Progenitor cell of endocrine pancreas (in vitro differentiated cells): ENCODE results near the gene TSSK2. TPM values are rescaled to one million over a fixed set of nuclear protein-coding genes. Genes with fewer than 3 reads are reported as not detected.

ENCODE experiments used
- DNase-seq: peaks from one replicate; pipeline ENCODE4 v3.0.0; 2021; ENCODE audit warnings: low spot score; ENCODE audit not compliant: unreplicated experiment
- H3K27ac Mint-ChIP-seq: 2 replicates; pipeline ENCODE4 v1.8.0; 2021; ENCODE audit warnings: mild to moderate bottlenecking, moderate library complexity, mixed read lengths
- H3K27me3 Mint-ChIP-seq: 2 replicates; pipeline ENCODE4 v1.8.0; 2021; ENCODE audit warnings: mixed read lengths
- H3K36me3 Mint-ChIP-seq: 2 replicates; pipeline ENCODE4 v1.8.0; 2022; ENCODE audit warnings: mixed read lengths; ENCODE audit not compliant: insufficient read depth
- H3K4me1 Mint-ChIP-seq: 2 replicates; pipeline ENCODE4 v1.8.0; 2021; ENCODE audit warnings: low read depth, mixed read lengths
- H3K4me3 Mint-ChIP-seq: 2 replicates; pipeline ENCODE4 v1.8.0; 2021; ENCODE audit warnings: low read depth, mild to moderate bottlenecking, moderate library complexity, mixed read lengths
- H3K9me3 Mint-ChIP-seq: 2 replicates; pipeline ENCODE4 v1.8.0; 2021; ENCODE audit warnings: low read depth, mixed read lengths
- total RNA-seq: library from RNA; stranded (reverse); gene quantifications from 2 replicates; pipeline ENCODE4 v1.2.1, GENCODE V29; 2021
- TF ChIP-seq, protein P1 (sequence below): fragments of 200-600 bp; sonication (generic); IDR thresholded peaks from one replicate; pipeline ENCODE4 v1.5.0; 2021; ENCODE audit warnings: antibody characterized with exemption, mild to moderate bottlenecking; ENCODE audit not compliant: unreplicated experiment

Gene TSSK2
- total RNA-seq, 1 donor from 2014 or later: not detected

DNA sequence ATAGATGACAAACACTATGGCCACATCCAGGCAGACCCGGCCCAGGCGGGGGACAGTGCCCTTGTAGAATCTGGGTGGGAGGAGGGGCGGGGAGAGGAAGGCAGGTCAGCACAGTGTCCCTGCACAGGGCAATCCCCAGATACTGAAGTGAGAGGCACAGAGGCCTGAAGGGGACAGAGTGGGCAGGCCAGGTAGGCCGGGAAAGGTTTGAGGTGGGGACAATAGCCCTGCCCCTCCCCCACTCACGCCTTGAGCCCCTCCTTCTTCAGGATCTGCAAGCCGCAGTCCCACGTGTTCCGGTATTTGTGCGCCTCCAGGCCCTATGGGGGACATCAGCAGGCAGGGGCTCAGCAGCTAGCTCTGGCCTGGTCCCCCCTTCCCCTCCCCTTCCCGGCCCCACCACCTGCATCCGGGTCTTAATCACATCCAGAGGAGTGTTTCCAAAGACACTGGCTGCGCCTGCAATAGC, 45.1 kb downstream of the TSSK2 start:
- TF ChIP-seq, protein P1, sequence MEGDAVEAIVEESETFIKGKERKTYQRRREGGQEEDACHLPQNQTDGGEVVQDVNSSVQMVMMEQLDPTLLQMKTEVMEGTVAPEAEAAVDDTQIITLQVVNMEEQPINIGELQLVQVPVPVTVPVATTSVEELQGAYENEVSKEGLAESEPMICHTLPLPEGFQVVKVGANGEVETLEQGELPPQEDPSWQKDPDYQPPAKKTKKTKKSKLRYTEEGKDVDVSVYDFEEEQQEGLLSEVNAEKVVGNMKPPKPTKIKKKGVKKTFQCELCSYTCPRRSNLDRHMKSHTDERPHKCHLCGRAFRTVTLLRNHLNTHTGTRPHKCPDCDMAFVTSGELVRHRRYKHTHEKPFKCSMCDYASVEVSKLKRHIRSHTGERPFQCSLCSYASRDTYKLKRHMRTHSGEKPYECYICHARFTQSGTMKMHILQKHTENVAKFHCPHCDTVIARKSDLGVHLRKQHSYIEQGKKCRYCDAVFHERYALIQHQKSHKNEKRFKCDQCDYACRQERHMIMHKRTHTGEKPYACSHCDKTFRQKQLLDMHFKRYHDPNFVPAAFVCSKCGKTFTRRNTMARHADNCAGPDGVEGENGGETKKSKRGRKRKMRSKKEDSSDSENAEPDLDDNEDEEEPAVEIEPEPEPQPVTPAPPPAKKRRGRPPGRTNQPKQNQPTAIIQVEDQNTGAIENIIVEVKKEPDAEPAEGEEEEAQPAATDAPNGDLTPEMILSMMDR: no peak

DNA sequence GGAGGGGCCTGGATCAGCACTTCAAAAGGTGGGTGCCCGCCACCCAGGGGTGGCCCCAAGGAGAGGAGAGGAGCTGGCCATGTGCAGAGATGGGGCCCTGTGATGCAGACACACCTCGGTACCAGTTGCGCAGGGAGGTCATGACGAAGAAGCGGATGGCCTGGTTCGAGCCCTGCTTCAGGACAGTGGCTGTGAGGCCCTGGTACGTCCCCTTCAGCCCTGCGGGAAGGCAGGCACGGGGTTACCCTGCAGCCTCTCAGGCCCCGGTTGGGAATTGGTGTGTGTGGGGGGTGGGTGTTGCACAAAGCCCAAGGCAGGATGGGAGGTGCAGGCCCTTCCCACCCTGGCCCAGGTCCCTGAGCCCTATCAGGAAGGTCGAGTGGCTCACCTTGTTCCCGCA, 45.6 kb downstream of the TSSK2 start:
- TF ChIP-seq, protein P1: no peak
- H3K4me3 Mint-ChIP-seq: peak overlapping the region; percentile 76
- peaks cover 22% of the 10 kb centered on the region for H3K4me1 Mint-ChIP-seq
- no peaks in the 10 kb centered on the region for H3K9me3 Mint-ChIP-seq
- H3K27me3 Mint-ChIP-seq: no peaks in the 10 kb centered on the region
- H3K27ac Mint-ChIP-seq: no peak overlapping the region
- DNase-seq: no peak
- peaks cover 2% of the 10 kb centered on the region for H3K36me3 Mint-ChIP-seq

More for the DNA sequence above, 45.1 kb downstream of the TSSK2 start:
- Mint-ChIP-seq H3K36me3 (peaks cover 2% of the 10 kb centered on the region), H3K27ac (no peak overlapping the region), H3K4me1 (peaks cover 22% of the 10 kb centered on the region), H3K27me3 (no peaks in the 10 kb centered on the region), H3K9me3 (no peaks in the 10 kb centered on the region), H3K4me3 (peak overlapping the region; percentile 76)
- no peak for DNase-seq

DNA sequence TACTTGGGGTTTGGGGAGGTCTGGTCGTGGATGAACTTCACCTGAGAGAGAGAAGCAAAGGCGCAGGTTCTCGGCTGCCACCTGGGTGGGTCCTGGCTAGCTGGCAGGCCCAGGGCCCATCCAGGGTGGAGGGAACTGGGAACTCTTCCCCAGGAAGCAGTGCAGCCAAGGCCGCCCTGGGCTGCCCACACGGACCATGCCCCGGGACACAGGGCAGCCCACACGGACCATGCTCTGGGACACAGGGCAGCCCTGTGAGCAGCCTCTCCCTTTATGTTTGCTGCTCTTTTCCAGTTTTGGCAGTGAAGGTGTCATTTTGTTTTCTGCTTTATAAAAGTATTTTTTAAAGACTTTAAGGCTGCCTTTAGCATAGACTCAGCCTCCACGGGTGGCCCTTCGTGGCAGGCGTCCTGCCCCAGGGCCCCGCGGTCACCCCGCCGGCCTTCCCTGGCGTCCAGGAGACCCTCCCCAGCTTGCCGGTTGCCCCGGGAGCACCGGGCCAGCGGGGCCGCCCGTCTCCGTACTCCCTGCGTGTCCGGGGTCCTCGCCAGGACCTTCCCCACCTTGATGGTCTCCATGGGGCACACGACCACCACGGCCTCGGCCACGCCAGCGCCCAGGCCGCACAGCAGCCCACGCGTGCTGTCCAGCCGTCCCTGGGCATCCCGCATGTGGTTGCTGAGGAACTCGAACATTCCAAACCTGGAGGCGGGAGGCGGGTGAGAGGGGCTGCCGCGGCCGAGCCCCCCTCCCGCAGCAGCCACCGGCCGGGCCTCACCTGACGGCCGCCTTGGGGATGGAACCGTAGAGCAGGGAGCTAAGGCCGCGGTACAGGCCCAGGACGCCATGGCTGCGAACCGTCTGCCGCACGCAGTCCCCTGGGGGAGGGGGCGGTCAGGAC, 46.3 kb downstream of the TSSK2 start:
- Mint-ChIP-seq H3K27me3 (no peaks in the 10 kb centered on the region), H3K27ac (no peak overlapping the region), H3K4me3 (peak overlapping the region; percentile 76), H3K9me3 (no peaks in the 10 kb centered on the region), H3K4me1 (peaks cover 18% of the 10 kb centered on the region), H3K36me3 (peaks cover 2% of the 10 kb centered on the region)
- no peak for DNase-seq
- TF ChIP-seq, protein P1: no peak

DNA sequence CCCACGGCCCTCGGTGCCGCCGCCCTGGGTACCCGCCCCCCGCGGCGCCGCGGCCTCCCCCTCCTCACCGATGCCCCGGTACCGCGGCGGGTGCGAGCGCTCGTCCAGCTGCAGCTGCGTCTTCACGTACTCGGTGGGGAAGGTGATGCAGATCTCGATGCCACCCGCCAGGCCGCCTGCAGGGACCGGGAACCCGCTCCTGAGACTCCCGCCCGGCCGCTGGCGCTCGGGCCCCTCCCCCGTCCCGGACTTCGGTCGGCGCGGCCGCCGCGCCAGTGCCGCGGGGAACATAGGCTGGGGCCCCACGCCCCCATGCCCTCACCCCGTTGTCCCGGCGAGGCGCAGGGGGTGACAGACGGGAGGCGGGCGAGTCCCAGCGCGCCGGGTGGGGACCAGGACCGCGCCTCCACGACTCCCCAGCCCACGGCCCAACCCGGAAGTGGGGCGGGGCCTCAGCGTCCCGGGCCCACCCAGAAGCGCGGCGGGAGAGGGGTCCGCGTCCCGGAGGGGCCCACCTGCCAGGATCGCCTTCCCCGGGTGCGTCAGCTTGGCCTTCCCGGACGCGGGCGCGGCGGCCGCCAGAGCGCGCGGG, 47.1 kb downstream of the TSSK2 start:
- Mint-ChIP-seq H3K9me3 (no peaks in the 10 kb centered on the region), H3K27ac (no peak overlapping the region), H3K36me3 (peaks cover 2% of the 10 kb centered on the region), H3K4me3 (peak overlapping the region; percentile 76), H3K4me1 (peaks cover 12% of the 10 kb centered on the region), H3K27me3 (no peaks in the 10 kb centered on the region)
- TF ChIP-seq, protein P1: no peak
- DNase-seq: peak; percentile 48

DNA sequence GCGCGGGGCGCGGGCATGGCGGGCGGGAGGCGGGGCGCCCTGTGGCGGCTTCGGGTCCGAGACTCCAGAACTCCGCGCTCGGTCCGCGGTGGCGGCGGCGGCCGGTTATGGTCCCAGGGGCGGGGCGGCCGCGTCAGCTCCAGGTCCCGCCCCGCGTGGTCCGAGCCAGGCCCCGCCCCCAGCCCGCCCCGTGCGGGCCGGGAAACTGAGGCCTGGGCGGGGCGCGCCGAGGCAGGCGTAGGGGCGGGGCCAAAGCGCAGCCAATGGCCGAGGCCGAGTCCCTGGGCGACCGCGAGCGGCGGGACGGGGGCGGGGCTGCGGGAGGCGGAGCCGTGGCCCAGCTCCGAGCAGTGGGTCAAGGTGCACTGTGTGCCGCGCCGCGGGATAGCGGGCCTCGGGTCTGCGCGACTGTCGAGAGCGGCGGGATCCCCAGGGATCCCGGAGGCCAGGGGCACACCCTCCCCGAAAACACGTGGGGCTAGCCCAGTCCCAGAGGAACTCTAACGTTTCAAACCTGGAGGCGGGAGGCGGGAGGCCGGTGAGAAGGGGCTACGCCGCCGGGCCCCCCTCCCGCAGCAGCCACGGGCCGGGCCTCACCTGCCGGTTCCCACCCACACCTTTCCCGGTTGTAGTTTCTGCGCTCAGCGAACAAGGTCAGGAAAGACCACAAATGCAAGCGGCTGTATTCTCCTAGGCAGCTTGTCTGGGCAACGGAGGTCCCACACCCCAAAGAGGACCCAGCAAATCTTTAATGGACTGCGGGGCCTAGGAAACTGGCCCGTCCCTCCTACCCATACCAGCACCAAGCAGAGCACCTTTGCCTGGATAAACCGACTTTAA, 47.8 kb downstream of the TSSK2 start, which contains the start of gene SLC25A1:
Gene SLC25A1 (minus strand): TSS at position 80 of the 840 bp plus-strand sequence. CDS start 63 bp downstream, at position 17.
- H3K27me3 Mint-ChIP-seq: no peaks in the 10 kb centered on the region
- no peaks in the 10 kb centered on the region for H3K9me3 Mint-ChIP-seq
- peaks cover 9% of the 10 kb centered on the region for H3K4me1 Mint-ChIP-seq
- peak; percentile 89 for DNase-seq
- peak within 1 kb of the TSS; percentile 78 for H3K4me3 Mint-ChIP-seq
- peak within 1 kb of the TSS; percentile 95 for H3K27ac Mint-ChIP-seq
- TF ChIP-seq, protein P1: no peak
- H3K36me3 Mint-ChIP-seq: peaks cover 2% of the 10 kb centered on the region
